ENCODE data around the gene COL1A1.

The COL1A1 gene

DNA sequence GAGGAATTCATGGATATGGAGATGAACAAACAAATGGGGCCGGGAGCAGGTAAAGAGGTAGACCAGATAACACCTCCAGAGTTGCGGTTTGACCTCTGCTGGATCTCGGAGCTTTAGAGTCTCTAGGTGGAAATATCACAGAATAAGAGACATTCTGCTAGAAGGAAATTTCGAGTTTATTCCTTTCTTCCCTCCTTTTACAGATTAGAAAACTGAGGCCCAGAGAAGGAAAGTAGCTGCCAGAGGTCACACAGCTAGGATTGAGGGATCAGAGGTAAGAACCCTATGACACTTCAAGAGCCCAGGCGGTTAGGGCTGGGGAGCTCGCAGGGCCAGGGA lies 7.7 kb upstream of the COL1A1 start:
- FAIRE-seq (no peak), DNase-seq (ENCODE audit: insufficient read length, low spot score) (no peak)
- TF ChIP-seq CTCF (IDR thresholded peaks at IDR 0.05; ENCODE audit: insufficient read depth, missing control alignments) = no peak

- no peak for TF ChIP-seq CTCF (IDR thresholded peaks at IDR 0.05; ENCODE audit: insufficient read depth, missing control alignments)
- no peak for DNase-seq (ENCODE audit: insufficient read length, low spot score)
- FAIRE-seq = no peak
Observed at GRCh38 chr17:50208611-50209061, 7.2 kb upstream of the COL1A1 start.

DNA sequence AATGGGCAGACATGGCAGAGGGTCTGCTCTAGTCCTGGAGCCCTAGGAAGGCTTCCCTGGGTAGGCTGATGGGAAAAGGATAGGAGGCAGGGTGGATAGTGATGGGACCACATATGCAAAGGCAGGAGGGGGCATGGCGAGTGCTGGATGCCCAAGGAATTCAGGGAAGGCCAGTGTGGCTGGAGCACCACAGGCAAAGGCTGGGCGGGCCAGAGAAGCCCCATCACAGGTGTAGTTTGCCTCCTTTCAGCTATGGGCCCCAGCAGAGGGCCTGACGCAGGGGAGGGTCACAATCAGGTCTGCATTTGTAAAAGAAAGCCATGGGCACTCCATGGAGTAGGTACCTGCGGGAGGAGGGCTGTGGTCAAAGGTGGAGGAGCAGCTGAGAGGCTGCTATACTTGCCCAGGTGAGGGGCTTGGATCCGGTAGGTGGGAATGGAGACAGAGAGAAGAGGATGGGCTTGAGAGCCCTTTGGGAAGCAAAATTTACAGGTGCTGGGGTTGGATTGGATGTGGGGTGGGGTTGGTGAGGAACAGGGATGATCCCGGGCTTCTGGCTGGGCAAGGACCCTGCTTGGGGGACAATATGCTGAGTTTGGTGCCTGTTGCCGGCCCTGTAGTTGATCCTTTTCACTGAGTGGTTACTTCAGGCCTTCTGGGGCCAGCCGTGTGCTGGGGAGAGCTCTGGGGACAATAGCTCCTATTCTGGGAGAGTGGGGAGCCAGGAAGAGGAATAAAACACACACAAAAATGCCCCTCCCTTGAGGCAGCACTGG lies 6.5 kb upstream of the COL1A1 start:
- TF ChIP-seq CTCF (IDR thresholded peaks at IDR 0.05; ENCODE audit: insufficient read depth, missing control alignments) = no peak
- no peak for DNase-seq (ENCODE audit: insufficient read length, low spot score)
- FAIRE-seq = no peak

DNA sequence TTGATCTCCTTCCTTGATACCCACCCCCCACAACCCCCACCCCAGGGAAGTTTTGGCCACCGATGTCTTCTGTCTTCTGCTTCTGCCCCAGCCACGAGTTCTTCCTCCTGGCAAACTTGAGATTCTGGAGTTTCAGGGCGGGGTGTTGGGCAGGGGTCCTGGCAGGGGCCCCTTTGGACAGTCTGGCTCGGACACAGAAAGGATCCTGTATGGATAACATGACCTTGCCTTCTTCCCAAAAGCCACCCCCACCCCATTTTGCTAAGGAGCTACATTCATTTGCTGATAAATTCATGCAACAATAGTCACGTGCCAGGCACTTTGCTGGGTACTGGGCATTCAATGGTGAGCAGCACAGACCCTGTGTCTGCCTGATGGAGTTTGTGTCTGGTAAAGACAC lies 5.9 kb upstream of the COL1A1 start:
- DNase-seq (ENCODE audit: insufficient read length, low spot score) = no peak
- no peak for TF ChIP-seq CTCF (IDR thresholded peaks at IDR 0.05; ENCODE audit: insufficient read depth, missing control alignments)
- FAIRE-seq = no peak

DNA sequence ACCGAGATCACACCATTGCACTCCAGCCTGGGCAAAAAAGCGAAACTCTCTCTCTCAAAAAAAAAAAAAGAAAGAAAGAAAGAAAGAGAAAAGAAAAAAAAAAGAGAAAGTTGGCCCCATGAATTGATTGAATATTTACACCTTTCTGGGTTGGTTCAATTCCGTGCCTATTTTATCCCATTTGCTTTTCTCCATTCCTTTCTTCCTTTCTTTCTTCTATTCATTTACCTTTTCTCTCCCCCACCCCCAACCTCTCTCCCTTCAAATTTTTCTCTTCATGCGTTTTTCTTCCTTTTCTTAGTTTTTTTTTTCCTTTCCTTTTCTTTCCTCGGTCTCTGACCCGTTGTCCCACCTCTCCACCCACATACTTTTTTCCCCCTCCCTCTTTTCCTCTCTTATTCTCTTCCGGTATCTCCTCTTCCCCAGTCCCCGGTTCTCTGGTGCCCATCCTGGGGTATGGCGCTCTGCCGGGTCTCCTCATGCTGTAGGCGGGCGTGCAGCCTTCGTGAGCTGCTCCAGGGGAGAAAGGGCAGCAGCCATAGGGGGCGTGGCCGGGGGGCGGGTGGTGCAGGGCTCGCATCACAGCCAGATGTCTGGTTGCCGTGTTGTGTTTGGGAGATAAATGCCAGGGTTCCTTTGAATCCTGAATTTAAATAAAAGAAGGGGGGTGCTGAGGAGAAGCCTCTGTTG lies 5.3 kb upstream of the COL1A1 start:
- no peak for FAIRE-seq
- TF ChIP-seq CTCF (IDR thresholded peaks at IDR 0.05; ENCODE audit: insufficient read depth, missing control alignments) = no peak
- no peak for DNase-seq (ENCODE audit: insufficient read length, low spot score)

- FAIRE-seq (no peak), DNase-seq (ENCODE audit: insufficient read length, low spot score) (no peak)
- no peak for TF ChIP-seq CTCF (IDR thresholded peaks at IDR 0.05; ENCODE audit: insufficient read depth, missing control alignments)
Observed at GRCh38 chr17:50205963-50206505, 4.6 kb upstream of the COL1A1 start.

All from D721Med (cell line).